Natural killer cell (primary cell): ENCODE data around the gene CLDN1. TPM values are rescaled to one million over a fixed set of nuclear protein-coding genes. Genes with fewer than 3 reads are reported as not detected.

Experiments used
- ATAC-seq, 3 donors: fragments of 150-1000 bp in 2 of 3; fragments of 200-7000 bp in 1 of 3; cut with Tn5 transposase; 1 replicate in 1 of 3; 2 replicates in 2 of 3; pipeline ENCODE4 v1.10.0; 2021; ENCODE audit warnings: mild to moderate bottlenecking in 2 of 3, moderate library complexity in 2 of 3
- DNase-seq, 2 donors: peaks; one replicate each; pipeline versions ENCODE4 v3.0.0 to v3.0.0-alpha.2; 2013 to 2021; ENCODE audit warnings: mixed read lengths in 1 of 2
- H3K27ac ChIP-seq: one replicate; pipeline ENCODE4 v1.5.1; 2013; ENCODE audit warnings: mild to moderate bottlenecking, low read length
- H3K27me3 ChIP-seq: one replicate; pipeline ENCODE4 v1.6.1; 2013; ENCODE audit warnings: low read length; ENCODE audit not compliant: control insufficient read depth, insufficient read depth
- H3K36me3 ChIP-seq: one replicate; pipeline ENCODE4 v1.6.1; 2013; ENCODE audit warnings: low read length; ENCODE audit not compliant: control insufficient read depth, insufficient read depth
- H3K4me1 ChIP-seq: one replicate; pipeline ENCODE4 v1.6.1; 2013; ENCODE audit warnings: low read length; ENCODE audit not compliant: control insufficient read depth, insufficient read depth
- H3K4me3 ChIP-seq: one replicate; pipeline ENCODE4 v1.5.1; 2013; ENCODE audit warnings: low read length
- H3K9me3 ChIP-seq: one replicate; pipeline ENCODE4 v1.6.1; 2013; ENCODE audit warnings: low read length; ENCODE audit not compliant: control insufficient read depth, insufficient read depth
- H3K27ac Mint-ChIP-seq, 2 donors: one replicate each; pipeline ENCODE4 v1.8.0; 2022; ENCODE audit warnings: mild to moderate bottlenecking in 2 of 2, mixed read lengths in 2 of 2, moderate library complexity in 1 of 2
- H3K27me3 Mint-ChIP-seq, 2 donors: one replicate each; pipeline ENCODE4 v1.8.0; 2022; ENCODE audit warnings: low read depth in 2 of 2, mixed read lengths in 2 of 2
- H3K36me3 Mint-ChIP-seq: one replicate; pipeline ENCODE4 v1.8.0; 2022; ENCODE audit warnings: mixed read lengths
- H3K4me1 Mint-ChIP-seq, 2 donors: one replicate each; pipeline ENCODE4 v1.8.0; 2022; ENCODE audit warnings: mixed read lengths in 2 of 2
- H3K4me3 Mint-ChIP-seq: one replicate; pipeline ENCODE4 v1.8.0; 2022; ENCODE audit warnings: mild to moderate bottlenecking, moderate library complexity, mixed read lengths
- H3K9me3 Mint-ChIP-seq, 2 donors: one replicate each; pipeline ENCODE4 v1.8.0; 2022; ENCODE audit warnings: mixed read lengths in 2 of 2
- CTCF ChIP-seq: fragments of 200-600 bp; IDR thresholded peaks from one replicate; pipeline ENCODE4 v1.8.0; 2022; ENCODE audit warnings: antibody characterized with exemption
- WGBS: methylation state at CpG from one replicate; pipeline ENCODE4 v1.1.7; 2013; ENCODE audit warnings: missing lambda C conversion rate; ENCODE audit not compliant: insufficient coverage; 5-methylcytosine and 5-hydroxymethylcytosine counted together
- intact Hi-C: fragments of 100-400 bp; cut with micrococcal nuclease; formaldehyde crosslinking; loops from one replicate; pipeline ENCODE4 v1.14.2; 2022
- total RNA-seq, 4 donors: library from RNA; stranded (reverse); fragments of 120-200 nt in 1 of 4; gene quantifications; one replicate each; pipeline versions ENCODE4 v1.2.3 to v1.2.4, GENCODE V29; 2013 to 2022

Gene CLDN1
- total RNA-seq, 3 donors from 2014 or later (not counting 1 experiment from before 2014, with no cell fraction given) = not detected

DNA sequence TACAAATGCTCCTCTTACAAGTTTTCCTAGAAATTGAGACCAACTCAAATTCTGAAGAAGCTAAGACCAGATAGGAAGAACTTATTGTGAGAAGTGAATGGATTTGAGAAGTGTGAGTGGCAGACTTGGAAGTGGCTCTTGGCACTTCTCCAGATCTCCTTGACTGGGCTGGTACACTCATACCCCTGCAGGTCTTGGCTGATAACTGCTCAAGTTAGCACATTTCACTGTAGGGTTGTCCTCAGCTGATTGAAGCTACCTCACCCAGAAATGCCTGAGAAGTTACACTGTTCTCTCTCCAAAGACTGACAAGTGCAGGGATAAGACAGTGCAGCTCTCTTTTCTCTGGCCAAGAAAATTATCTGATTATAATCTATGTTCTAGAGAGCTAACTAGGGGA is 16.5 kb upstream of the CLDN1 start:
- intact Hi-C loops = no loop called here
- Histone ChIP-seq H3K27me3 (no peaks in the 10 kb centered on the region), H3K36me3 (no peaks in the 10 kb centered on the region), H3K4me1 (no peaks in the 10 kb centered on the region), H3K9me3 (no peaks in the 10 kb centered on the region), H3K27ac (no peak overlapping the region), H3K4me3 (no peak overlapping the region)
- ATAC-seq = no peak
- DNase-seq = no peak
- H3K36me3 Mint-ChIP-seq = no peaks in the 10 kb centered on the region
- H3K4me3 Mint-ChIP-seq = no peak overlapping the region
- peaks cover 0 to 5% of the 10 kb centered on the region in 2 donors for H3K4me1 Mint-ChIP-seq
- H3K27me3 Mint-ChIP-seq = no peaks in the 10 kb centered on the region
- H3K27ac Mint-ChIP-seq = no peak overlapping the region
- H3K9me3 Mint-ChIP-seq = peaks cover 0 to 8% of the 10 kb centered on the region in 2 donors
- no peak for TF ChIP-seq CTCF

- Mint-ChIP-seq H3K27me3 (no peaks in the 10 kb centered on the region), H3K9me3 (peaks cover 0 to 8% of the 10 kb centered on the region in 2 donors), H3K4me1 (peaks cover 0 to 5% of the 10 kb centered on the region in 2 donors), H3K4me3 (no peak overlapping the region), H3K36me3 (no peaks in the 10 kb centered on the region), H3K27ac (no peak overlapping the region)
- Histone ChIP-seq H3K27ac (no peak overlapping the region), H3K4me1 (no peaks in the 10 kb centered on the region), H3K36me3 (no peaks in the 10 kb centered on the region), H3K4me3 (no peak overlapping the region), H3K9me3 (no peaks in the 10 kb centered on the region), H3K27me3 (no peaks in the 10 kb centered on the region)
- DNase-seq = no peak
- no peak for TF ChIP-seq CTCF
- no peak for ATAC-seq
- 85% methylated on average over 5 of the region's 5 CpGs for WGBS
- intact Hi-C loops = no loop called here
Measured at GRCh38 chr3:190337301-190337700, 15.1 kb upstream of the CLDN1 start.

- Mint-ChIP-seq H3K4me3 (no peak overlapping the region), H3K27me3 (no peaks in the 10 kb centered on the region), H3K4me1 (peaks cover 0 to 5% of the 10 kb centered on the region in 2 donors), H3K27ac (no peak overlapping the region), H3K9me3 (peaks cover 0 to 10% of the 10 kb centered on the region in 2 donors), H3K36me3 (no peaks in the 10 kb centered on the region)
- DNase-seq = no peak
- TF ChIP-seq CTCF = no peak
- Histone ChIP-seq H3K9me3 (no peaks in the 10 kb centered on the region), H3K36me3 (no peaks in the 10 kb centered on the region), H3K4me1 (no peaks in the 10 kb centered on the region), H3K27me3 (no peaks in the 10 kb centered on the region), H3K4me3 (no peak overlapping the region), H3K27ac (no peak overlapping the region)
- no peak for ATAC-seq
- WGBS = 75% methylated on average over 3 of the region's 3 CpGs
- intact Hi-C loops = no loop called here
Measured at GRCh38 chr3:190336516-190337189, 14.4 kb upstream of the CLDN1 start.

DNA sequence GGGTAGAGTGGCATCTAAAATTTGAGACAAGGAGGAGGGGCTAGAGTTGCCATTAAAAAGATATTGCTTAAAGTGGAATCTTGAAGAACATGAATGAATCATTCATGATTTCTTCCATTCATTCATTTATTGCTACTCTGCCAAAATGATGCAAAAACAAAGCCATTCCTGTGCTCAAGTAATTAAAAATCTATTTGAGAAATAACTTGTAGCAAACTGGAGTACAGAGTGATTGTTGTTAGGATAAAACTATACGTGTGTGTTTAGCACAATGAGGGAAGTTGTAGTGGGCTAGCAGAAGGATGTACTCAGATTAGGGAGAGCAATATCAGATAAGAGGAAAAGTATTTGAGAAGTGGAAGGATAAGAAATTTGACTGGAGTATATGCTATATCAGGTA is 11.7 kb upstream of the CLDN1 start:
- no peak for TF ChIP-seq CTCF
- DNase-seq = no peak
- H3K36me3 Mint-ChIP-seq = no peaks in the 10 kb centered on the region
- no peaks in the 10 kb centered on the region for H3K9me3 ChIP-seq
- intact Hi-C loops = no loop called here
- H3K4me3 ChIP-seq = no peak overlapping the region
- H3K4me3 Mint-ChIP-seq = no peak overlapping the region
- no peaks in the 10 kb centered on the region for H3K27me3 ChIP-seq
- no peaks in the 10 kb centered on the region for H3K27me3 Mint-ChIP-seq
- no peak for ATAC-seq
- no peak overlapping the region for H3K27ac ChIP-seq
- H3K4me1 Mint-ChIP-seq = peaks cover 0 to 2% of the 10 kb centered on the region in 2 donors
- 69% methylated on average over 1 of the region's 1 CpG for WGBS
- no peaks in the 10 kb centered on the region for H3K4me1 ChIP-seq
- H3K9me3 Mint-ChIP-seq = peaks cover 0 to 6% of the 10 kb centered on the region in 2 donors
- no peak overlapping the region for H3K27ac Mint-ChIP-seq
- H3K36me3 ChIP-seq = no peaks in the 10 kb centered on the region
